Measurements from ENCODE around the gene GOSR2. TPM values are rescaled to one million over a fixed set of nuclear protein-coding genes. Genes with fewer than 3 reads are reported as not detected.

Gene GOSR2
- total and polyA plus RNA-seq, 2 donors (not counting 3 experiments of a cell fraction or from before 2014, with no cell fraction given), result 48.6 to 54.7 TPM

DNA sequence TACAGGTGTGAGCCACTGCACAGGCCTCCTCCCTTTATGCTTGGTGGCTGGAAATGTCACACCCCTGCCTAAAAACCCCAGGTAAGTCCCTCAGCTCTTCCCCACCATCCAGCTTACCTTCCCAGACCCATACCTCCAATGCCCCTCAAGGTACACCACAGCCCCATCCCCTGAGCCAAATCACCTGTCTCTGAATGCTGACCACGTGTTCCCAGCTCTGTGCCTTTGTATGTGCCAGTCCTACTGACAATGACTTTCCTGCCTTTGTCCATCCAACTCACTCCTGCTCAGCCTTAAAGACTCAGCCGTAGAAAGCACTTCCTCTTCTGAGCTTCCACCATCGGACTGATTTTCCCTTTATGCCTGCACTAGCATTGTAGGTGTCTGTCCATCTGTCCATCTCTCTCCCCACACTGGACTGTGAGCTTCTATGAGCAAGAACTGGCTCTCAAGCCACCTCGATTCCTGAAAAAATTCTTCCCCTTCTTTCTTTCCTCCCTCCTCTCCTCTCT, 30.7 kb upstream of the GOSR2 start:
- no TSS peak for BruUV-seq (replicated peaks)
- dilution Hi-C loops (cut with MboI; ENCODE audit: extremely low pct_ligation_motif_present, low sequenced_read_pairs), result no loop called here

More for the DNA sequence above, 30.7 kb upstream of the GOSR2 start:
- Histone ChIP-seq H3K4me1 (ENCODE audit: control insufficient read depth, extremely low read depth, insufficient read depth, low read length) (no peaks in the 10 kb centered on the region), H3K4me3 (replicated peaks in 1 of 3; ENCODE audit: insufficient read depth in 1 of 3, low read depth in 1 of 3, low read length in 3 of 3) (no peak overlapping the region), H3K36me3 (ENCODE audit: control insufficient read depth in 2 of 2, extremely low read depth in 1 of 2, insufficient read depth in 2 of 2, low read length in 2 of 2) (no peaks in the 10 kb centered on the region), H2AFZ (ENCODE audit: low read depth, low read length) (no peak overlapping the region), H3K9ac (replicated peaks; ENCODE audit: extremely low read depth, insufficient read depth, low read length) (no peak overlapping the region), H3K9me3 (replicated peaks; ENCODE audit: control insufficient read depth, insufficient read depth, low read length) (no peaks in the 10 kb centered on the region), H3K9me1 (replicated peaks; ENCODE audit: control insufficient read depth, extremely low read depth, insufficient read depth, low read length) (no peaks in the 10 kb centered on the region), H3K27me3 (ENCODE audit: control insufficient read depth in 2 of 2, insufficient read depth in 2 of 2, low read length in 2 of 2) (peaks cover 8 to 19% of the 10 kb centered on the region in 2 experiments), H3K4me2 (ENCODE audit: insufficient read depth, low read length) (no peak overlapping the region), H4K20me1 (replicated peaks; ENCODE audit: control insufficient read depth, extremely low read depth, insufficient read depth, low read length) (no peaks in the 10 kb centered on the region), H3K27ac (ENCODE audit: insufficient read depth, low read depth, low read length) (no peak overlapping the region), H3K79me2 (ENCODE audit: control insufficient read depth, insufficient read depth, low read length) (no peaks in the 10 kb centered on the region)
- TF ChIP-seq POLR2A (IDR thresholded peaks at IDR 0.05; ENCODE audit: low read depth, low read length) (no peak), JUN (IDR thresholded peaks at IDR 0.05; ENCODE audit: borderline replicate concordance, insufficient read depth, insufficient read length, low read depth) (no peak), MAX (IDR thresholded peaks at IDR 0.05; ENCODE audit: insufficient read depth, insufficient read length) (no peak), GATA2 (IDR thresholded peaks at IDR 0.05; ENCODE audit: insufficient read depth, insufficient read length, low read depth, low read length) (no peak), EZH2 (IDR thresholded peaks at IDR 0.05; ENCODE audit: borderline replicate concordance, low read depth, low read length, severe bottlenecking) (no peak), FOS (IDR thresholded peaks at IDR 0.05; ENCODE audit: borderline replicate concordance, insufficient read depth, low read length) (no peak), MYC (IDR thresholded peaks at IDR 0.05; ENCODE audit: low read depth, low read length) (no peak), POLR2AphosphoS5 (IDR thresholded peaks at IDR 0.05; ENCODE audit: insufficient read depth, low read depth, low read length) (no peak)
- TF ChIP-seq, protein P1, sequence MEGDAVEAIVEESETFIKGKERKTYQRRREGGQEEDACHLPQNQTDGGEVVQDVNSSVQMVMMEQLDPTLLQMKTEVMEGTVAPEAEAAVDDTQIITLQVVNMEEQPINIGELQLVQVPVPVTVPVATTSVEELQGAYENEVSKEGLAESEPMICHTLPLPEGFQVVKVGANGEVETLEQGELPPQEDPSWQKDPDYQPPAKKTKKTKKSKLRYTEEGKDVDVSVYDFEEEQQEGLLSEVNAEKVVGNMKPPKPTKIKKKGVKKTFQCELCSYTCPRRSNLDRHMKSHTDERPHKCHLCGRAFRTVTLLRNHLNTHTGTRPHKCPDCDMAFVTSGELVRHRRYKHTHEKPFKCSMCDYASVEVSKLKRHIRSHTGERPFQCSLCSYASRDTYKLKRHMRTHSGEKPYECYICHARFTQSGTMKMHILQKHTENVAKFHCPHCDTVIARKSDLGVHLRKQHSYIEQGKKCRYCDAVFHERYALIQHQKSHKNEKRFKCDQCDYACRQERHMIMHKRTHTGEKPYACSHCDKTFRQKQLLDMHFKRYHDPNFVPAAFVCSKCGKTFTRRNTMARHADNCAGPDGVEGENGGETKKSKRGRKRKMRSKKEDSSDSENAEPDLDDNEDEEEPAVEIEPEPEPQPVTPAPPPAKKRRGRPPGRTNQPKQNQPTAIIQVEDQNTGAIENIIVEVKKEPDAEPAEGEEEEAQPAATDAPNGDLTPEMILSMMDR (IDR thresholded peaks at IDR 0.05; ENCODE audit: extremely low read depth in 1 of 2, insufficient read depth in 1 of 2, low read depth in 1 of 2, low read length in 2 of 2), result no peak
- intact Hi-C loops (cut with micrococcal nuclease), result no loop called here
- ChIA-PET POLR2A (no interaction called here), CTCF (no interaction called here)
- DNase-seq (ENCODE audit: low read depth, low spot score) (no peak), FAIRE-seq (no peak)
